ENCODE results near the gene MAML3. TPM values are rescaled to one million over a fixed set of nuclear protein-coding genes. Genes with fewer than 3 reads are reported as not detected.

Gene MAML3
- total and polyA plus RNA-seq, 2 experiments from 2014 or later: 1.7 to 6.5 TPM

DNA sequence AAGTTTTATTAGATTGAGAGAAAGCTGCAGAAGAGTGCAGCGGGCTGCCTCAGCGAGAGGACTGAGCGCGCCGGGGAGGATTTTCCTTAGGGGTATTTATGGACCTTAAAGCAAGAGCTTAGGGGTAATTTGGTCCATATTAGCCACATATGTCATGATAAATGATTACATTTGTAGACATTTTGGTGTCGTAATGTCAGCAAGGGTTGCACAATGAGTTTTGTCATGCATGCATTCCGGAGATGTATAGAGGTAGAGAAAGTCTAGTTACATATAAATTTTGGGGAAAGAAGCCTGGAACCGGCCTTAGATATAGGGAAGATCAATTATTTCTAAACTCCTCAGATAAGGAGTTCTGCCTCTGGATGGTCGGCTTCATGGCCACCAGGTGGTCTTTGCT lies 478.3 kb downstream of the MAML3 start:
- Histone ChIP-seq H3K79me2 (replicated peaks; ENCODE audit: insufficient read depth) (no peaks in the 10 kb centered on the region), H3K4me1 (ENCODE audit: insufficient read depth) (no peaks in the 10 kb centered on the region), H3K4me2 (no peak overlapping the region), H2AFZ (no peak overlapping the region), H3K36me3 (ENCODE audit: insufficient read depth) (no peaks in the 10 kb centered on the region), H3K27ac (ENCODE audit: low read depth) (no peak overlapping the region), H3K4me3 (no peak overlapping the region), H3F3A (replicated peaks; ENCODE audit: low read depth) (no peaks in the 10 kb centered on the region), H3K9me2 (ENCODE audit: insufficient read depth) (peaks cover 10% of the 10 kb centered on the region), H3K27me3 (ENCODE audit: insufficient read depth) (no peaks in the 10 kb centered on the region), H4K20me1 (replicated peaks; ENCODE audit: insufficient read depth) (no peaks in the 10 kb centered on the region)
- no peak for DNase-seq (ENCODE audit: low spot score)
- Mint-ChIP-seq H3K27ac (no peak overlapping the region), H3K4me1 (peaks cover 6% of the 10 kb centered on the region; the same call in 1 of the 3 replicates), H3K36me3 (ENCODE audit: low read depth) (peaks cover 8% of the 10 kb centered on the region; the same call in 2 of the 3 replicates), H3K4me3 (no peak overlapping the region), H3K27me3 (ENCODE audit: insufficient read depth, low read depth, poor library complexity) (peaks cover 2% of the 10 kb centered on the region), H3K9me3 (no peaks in the 10 kb centered on the region; the same call in 2 of the 3 replicates)
- TF ChIP-seq JUNB (IDR thresholded peaks at IDR 0.05; ENCODE audit: unreplicated experiment) (no peak), EZH2 (IDR thresholded peaks at IDR 0.05; ENCODE audit: low read depth, unreplicated experiment) (no peak), ZNF114 (CRISPR knock-in tag; IDR thresholded peaks at IDR 0.05) (no peak), STAT1 (IDR thresholded peaks at IDR 0.05; ENCODE audit: unreplicated experiment) (no peak)
- TF ChIP-seq, protein P1, sequence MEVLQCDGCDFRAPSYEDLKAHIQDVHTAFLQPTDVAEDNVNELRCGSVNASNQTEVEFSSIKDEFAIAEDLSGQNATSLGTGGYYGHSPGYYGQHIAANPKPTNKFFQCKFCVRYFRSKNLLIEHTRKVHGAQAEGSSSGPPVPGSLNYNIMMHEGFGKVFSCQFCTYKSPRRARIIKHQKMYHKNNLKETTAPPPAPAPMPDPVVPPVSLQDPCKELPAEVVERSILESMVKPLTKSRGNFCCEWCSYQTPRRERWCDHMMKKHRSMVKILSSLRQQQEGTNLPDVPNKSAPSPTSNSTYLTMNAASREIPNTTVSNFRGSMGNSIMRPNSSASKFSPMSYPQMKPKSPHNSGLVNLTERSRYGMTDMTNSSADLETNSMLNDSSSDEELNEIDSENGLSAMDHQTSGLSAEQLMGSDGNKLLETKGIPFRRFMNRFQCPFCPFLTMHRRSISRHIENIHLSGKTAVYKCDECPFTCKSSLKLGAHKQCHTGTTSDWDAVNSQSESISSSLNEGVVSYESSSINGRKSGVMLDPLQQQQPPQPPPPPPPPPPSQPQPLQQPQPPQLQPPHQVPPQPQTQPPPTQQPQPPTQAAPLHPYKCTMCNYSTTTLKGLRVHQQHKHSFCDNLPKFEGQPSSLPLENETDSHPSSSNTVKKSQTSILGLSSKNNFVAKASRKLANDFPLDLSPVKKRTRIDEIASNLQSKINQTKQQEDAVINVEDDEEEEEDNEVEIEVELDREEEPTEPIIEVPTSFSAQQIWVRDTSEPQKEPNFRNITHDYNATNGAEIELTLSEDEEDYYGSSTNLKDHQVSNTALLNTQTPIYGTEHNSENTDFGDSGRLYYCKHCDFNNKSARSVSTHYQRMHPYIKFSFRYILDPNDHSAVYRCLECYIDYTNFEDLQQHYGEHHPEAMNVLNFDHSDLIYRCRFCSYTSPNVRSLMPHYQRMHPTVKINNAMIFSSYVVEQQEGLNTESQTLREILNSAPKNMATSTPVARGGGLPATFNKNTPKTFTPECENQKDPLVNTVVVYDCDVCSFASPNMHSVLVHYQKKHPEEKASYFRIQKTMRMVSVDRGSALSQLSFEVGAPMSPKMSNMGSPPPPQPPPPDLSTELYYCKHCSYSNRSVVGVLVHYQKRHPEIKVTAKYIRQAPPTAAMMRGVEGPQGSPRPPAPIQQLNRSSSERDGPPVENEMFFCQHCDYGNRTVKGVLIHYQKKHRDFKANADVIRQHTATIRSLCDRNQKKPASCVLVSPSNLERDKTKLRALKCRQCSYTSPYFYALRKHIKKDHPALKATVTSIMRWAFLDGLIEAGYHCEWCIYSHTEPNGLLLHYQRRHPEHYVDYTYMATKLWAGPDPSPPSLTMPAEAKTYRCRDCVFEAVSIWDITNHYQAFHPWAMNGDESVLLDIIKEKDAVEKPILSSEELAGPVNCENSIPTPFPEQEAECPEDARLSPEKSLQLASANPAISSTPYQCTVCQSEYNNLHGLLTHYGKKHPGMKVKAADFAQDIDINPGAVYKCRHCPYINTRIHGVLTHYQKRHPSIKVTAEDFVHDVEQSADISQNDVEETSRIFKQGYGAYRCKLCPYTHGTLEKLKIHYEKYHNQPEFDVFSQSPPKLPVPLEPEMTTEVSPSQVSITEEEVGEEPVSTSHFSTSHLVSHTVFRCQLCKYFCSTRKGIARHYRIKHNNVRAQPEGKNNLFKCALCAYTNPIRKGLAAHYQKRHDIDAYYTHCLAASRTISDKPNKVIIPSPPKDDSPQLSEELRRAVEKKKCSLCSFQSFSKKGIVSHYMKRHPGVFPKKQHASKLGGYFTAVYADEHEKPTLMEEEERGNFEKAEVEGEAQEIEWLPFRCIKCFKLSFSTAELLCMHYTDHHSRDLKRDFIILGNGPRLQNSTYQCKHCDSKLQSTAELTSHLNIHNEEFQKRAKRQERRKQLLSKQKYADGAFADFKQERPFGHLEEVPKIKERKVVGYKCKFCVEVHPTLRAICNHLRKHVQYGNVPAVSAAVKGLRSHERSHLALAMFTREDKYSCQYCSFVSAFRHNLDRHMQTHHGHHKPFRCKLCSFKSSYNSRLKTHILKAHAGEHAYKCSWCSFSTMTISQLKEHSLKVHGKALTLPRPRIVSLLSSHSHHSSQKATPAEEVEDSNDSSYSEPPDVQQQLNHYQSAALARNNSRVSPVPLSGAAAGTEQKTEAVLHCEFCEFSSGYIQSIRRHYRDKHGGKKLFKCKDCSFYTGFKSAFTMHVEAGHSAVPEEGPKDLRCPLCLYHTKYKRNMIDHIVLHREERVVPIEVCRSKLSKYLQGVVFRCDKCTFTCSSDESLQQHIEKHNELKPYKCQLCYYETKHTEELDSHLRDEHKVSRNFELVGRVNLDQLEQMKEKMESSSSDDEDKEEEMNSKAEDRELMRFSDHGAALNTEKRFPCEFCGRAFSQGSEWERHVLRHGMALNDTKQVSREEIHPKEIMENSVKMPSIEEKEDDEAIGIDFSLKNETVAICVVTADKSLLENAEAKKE (CRISPR knock-in tag; IDR thresholded peaks at IDR 0.05): no peak
- TF ChIP-seq, protein P2, sequence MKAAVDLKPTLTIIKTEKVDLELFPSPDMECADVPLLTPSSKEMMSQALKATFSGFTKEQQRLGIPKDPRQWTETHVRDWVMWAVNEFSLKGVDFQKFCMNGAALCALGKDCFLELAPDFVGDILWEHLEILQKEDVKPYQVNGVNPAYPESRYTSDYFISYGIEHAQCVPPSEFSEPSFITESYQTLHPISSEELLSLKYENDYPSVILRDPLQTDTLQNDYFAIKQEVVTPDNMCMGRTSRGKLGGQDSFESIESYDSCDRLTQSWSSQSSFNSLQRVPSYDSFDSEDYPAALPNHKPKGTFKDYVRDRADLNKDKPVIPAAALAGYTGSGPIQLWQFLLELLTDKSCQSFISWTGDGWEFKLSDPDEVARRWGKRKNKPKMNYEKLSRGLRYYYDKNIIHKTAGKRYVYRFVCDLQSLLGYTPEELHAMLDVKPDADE (IDR thresholded peaks at IDR 0.05): no peak
- TF ChIP-seq, protein P3, sequence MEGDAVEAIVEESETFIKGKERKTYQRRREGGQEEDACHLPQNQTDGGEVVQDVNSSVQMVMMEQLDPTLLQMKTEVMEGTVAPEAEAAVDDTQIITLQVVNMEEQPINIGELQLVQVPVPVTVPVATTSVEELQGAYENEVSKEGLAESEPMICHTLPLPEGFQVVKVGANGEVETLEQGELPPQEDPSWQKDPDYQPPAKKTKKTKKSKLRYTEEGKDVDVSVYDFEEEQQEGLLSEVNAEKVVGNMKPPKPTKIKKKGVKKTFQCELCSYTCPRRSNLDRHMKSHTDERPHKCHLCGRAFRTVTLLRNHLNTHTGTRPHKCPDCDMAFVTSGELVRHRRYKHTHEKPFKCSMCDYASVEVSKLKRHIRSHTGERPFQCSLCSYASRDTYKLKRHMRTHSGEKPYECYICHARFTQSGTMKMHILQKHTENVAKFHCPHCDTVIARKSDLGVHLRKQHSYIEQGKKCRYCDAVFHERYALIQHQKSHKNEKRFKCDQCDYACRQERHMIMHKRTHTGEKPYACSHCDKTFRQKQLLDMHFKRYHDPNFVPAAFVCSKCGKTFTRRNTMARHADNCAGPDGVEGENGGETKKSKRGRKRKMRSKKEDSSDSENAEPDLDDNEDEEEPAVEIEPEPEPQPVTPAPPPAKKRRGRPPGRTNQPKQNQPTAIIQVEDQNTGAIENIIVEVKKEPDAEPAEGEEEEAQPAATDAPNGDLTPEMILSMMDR (conservative IDR thresholded peaks at IDR 0.05; ENCODE audit: low read depth in 2 of 2): no peak
- no peak for ATAC-seq
